Stimulated activated CD4-positive, alpha-beta T cell treated with anti-CD3 and anti-CD28 coated beads, Interleukin-15, amount 100 ng/mL, for 1 hour (primary cell): ENCODE results near the gene SLC12A8.

Experiments used
- DNase-seq, 2 donors: peaks; one replicate each; pipeline ENCODE4 v3.0.0-alpha.2; 2020; ENCODE audit warnings: low read depth in 1 of 2, low spot score in 1 of 2

The SLC12A8 gene

GRCh38 chr3:125219261-125219701 is 6.7 kb upstream of the SLC12A8 start:
- no peak for DNase-seq

GRCh38 chr3:125214738-125215137 is 2.2 kb upstream of the SLC12A8 start:
- no peak for DNase-seq

GRCh38 chr3:125213946-125214542 is 1.5 kb upstream of the SLC12A8 start:
- no peak for DNase-seq

GRCh38 chr3:125213364-125213755 is 812 bp upstream of the SLC12A8 start:
- no peak for DNase-seq

GRCh38 chr3:125212091-125212508 is 448 bp downstream of the SLC12A8 start:
- no peak for DNase-seq

- DNase-seq: no peak
These were observed 941 bp downstream of the SLC12A8 start for GRCh38 chr3:125211523-125212090.

GRCh38 chr3:125207949-125208568 is 4.5 kb downstream of the SLC12A8 start:
- no peak for DNase-seq

- DNase-seq: no peak
These were observed 5.0 kb downstream of the SLC12A8 start for GRCh38 chr3:125207507-125207906.

GRCh38 chr3:125206934-125207333 is 5.6 kb downstream of the SLC12A8 start:
- no peak for DNase-seq

GRCh38 chr3:125203731-125204130 is 8.8 kb downstream of the SLC12A8 start:
- DNase-seq: no peak

- no peak for DNase-seq
These were observed 10.4 kb downstream of the SLC12A8 start for GRCh38 chr3:125202197-125202596.

GRCh38 chr3:125200731-125201139 is 11.8 kb downstream of the SLC12A8 start:
- no peak for DNase-seq

- DNase-seq: no peak
These were observed 17.5 kb downstream of the SLC12A8 start for GRCh38 chr3:125194849-125195601.

- no peak for DNase-seq
These were observed 18.3 kb downstream of the SLC12A8 start for GRCh38 chr3:125194061-125194848.

GRCh38 chr3:125192190-125193035 is 20.1 kb downstream of the SLC12A8 start:
- DNase-seq: no peak

- DNase-seq: no peak
These were observed 20.8 kb downstream of the SLC12A8 start for GRCh38 chr3:125191730-125192129.

GRCh38 chr3:125191256-125191655 is 21.3 kb downstream of the SLC12A8 start:
- no peak for DNase-seq

GRCh38 chr3:125190786-125191185 is 21.8 kb downstream of the SLC12A8 start:
- no peak for DNase-seq

GRCh38 chr3:125189378-125190165 is 23.0 kb downstream of the SLC12A8 start:
- no peak for DNase-seq
